Measurements from ENCODE around the gene ULBP3. TPM values are rescaled to one million over a fixed set of nuclear protein-coding genes. Genes with fewer than 3 reads are reported as not detected.

Gene ULBP3
- total and polyA plus RNA-seq, 9 of the 15 experiments (the other 6 are each of a cell fraction or from before 2014, with no cell fraction given): 0.25 to 0.33 TPM; not detected in 7

DNA sequence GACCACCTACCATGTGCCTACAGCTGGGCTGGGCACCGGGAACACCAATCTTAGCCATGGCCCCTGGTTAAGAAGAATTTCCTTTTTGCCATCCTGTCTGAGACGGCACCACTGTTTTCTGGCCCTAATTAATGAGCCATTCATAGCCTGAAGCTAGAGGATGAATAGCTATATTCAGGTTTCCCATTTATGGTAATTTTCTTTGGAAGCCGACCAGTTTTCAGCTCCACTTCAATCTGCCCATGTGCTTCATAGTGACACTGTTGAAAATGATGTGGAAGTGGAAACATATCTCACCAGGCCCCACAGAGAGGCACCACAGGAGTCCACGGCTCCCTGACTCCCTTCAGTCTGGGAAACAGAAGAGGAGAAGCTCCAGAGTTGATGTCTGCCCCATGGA lies 22.6 kb upstream of the ULBP3 start (continued):
- TF ChIP-seq ZNF76 (CRISPR knock-in tag; IDR thresholded peaks at IDR 0.05; ENCODE audit: borderline replicate concordance) (no peak), RFX5 (IDR thresholded peaks at IDR 0.05; ENCODE audit: low read depth, low read length) (no peak), ZKSCAN8 (CRISPR knock-in tag; IDR thresholded peaks at IDR 0.05) (no peak), SREBF1 (IDR thresholded peaks at IDR 0.05; ENCODE audit: borderline replicate concordance, low read depth, low read length) (no peak)

DNA sequence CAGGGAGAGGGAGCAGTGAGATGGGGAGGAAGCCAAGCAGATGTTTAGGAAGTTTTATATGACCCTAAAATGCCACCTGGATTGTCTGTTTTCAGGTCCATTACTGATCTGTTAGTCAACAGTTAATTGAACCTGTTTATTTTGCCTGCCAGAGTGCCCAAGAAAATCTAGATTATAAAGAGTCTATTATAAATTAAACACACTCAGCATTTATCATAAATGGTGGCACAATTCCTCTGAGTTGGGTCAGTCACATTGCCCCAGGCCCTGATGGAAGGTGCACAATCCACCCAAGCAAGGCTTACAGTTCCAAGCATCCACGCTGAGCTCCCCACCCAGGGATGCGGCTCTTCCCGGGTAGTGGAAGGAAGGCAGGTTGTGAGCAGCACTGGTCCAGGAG lies 21.4 kb upstream of the ULBP3 start:
- Histone ChIP-seq H3K36me3 (ENCODE audit: control insufficient read depth, insufficient read depth, low read length) (no peaks in the 10 kb centered on the region), H3K9me1 (ENCODE audit: control insufficient read depth, insufficient read depth, low read length) (no peaks in the 10 kb centered on the region), H3K9ac (ENCODE audit: insufficient read depth in 1 of 2, low read depth in 2 of 2, low read length in 2 of 2) (no peak overlapping the region), H4K20me1 (replicated peaks; ENCODE audit: control insufficient read depth, insufficient read depth, low read length) (no peaks in the 10 kb centered on the region; the same call in 1 of the 2 replicates), H3K79me2 (ENCODE audit: control insufficient read depth, insufficient read depth, low read length) (no peaks in the 10 kb centered on the region), H3K4me3 (no peak overlapping the region), H2AFZ (ENCODE audit: low read depth, low read length) (no peak overlapping the region), H3K4me2 (ENCODE audit: insufficient read depth, low read length) (no peak overlapping the region), H3K4me1 (replicated peaks in 1 of 2; ENCODE audit: control insufficient read depth in 2 of 2, insufficient read depth in 2 of 2, low read length in 2 of 2) (peaks cover 0 to 5% of the 10 kb centered on the region in 2 experiments; a peak in 2 of 5 replicates), H3K27ac (ENCODE audit: extremely low read depth, low read depth, low read length) (no peak overlapping the region), H3K27me3 (ENCODE audit: control insufficient read depth in 2 of 2, insufficient read depth in 2 of 2, low read length in 2 of 2) (peaks cover 49 to 70% of the 10 kb centered on the region in 2 experiments), H3K9me3 (replicated peaks; ENCODE audit: control insufficient read depth, insufficient read depth, low read depth, low read length) (no peaks in the 10 kb centered on the region)
- intact Hi-C loops (cut with micrococcal nuclease): loop anchor here (5.0 kb wide), 1 partner anchor 52 kb away; the partner anchor contains the start of gene PPP1R14C
- 0% methylated on average over 3 of the region's 3 CpGs for WGBS (ENCODE audit: insufficient coverage, low coverage, missing lambda C conversion rate)
- ATAC-seq: no peak
- DNase-seq (ENCODE audit: extremely low read depth in 1 of 4, low spot score in 3 of 4): no peak
- no peak for FAIRE-seq
- POLR2A ChIA-PET: interaction anchor here (0.6 kb wide), 2 partner anchors 63 to 458 kb away, joined by 3 read pairs; no protein-coding TSS in a partner anchor
- no TSS peak for BruUV-seq (replicated peaks)
- CTCF ChIA-PET (ENCODE audit: low intra/inter-chr PET ratio): no interaction called here
- in situ Hi-C loops (cut with MboI): no loop called here
- TF ChIP-seq MGA (IDR thresholded peaks at IDR 0.05) (no peak), LEF1 (IDR thresholded peaks at IDR 0.05) (no peak), MAFG (tag; conservative IDR thresholded peaks at IDR 0.05) (peak; percentile 63), SMAD2 (IDR thresholded peaks at IDR 0.05; ENCODE audit: low read depth, low read length) (no peak), ZNF316 (IDR thresholded peaks at IDR 0.05) (peak; percentile 82), ELK1 (CRISPR knock-in tag; IDR thresholded peaks at IDR 0.05) (no peak)
